HG02870 (cell line): Measurements from ENCODE around the gene USP37.

Experiments used
- ATAC-seq: cut with Tn5 transposase; IDR thresholded peaks from one replicate; pipeline ENCODE4 v1.9.1; 2021; ENCODE audit warnings: mild to moderate bottlenecking, moderate library complexity; ENCODE audit not compliant: unreplicated experiment

Gene USP37

GRCh38 chr2:218479595-218479994 is 88.6 kb downstream of the USP37 start:
- no peak for ATAC-seq

- no peak for ATAC-seq
These were observed 89.6 kb downstream of the USP37 start for GRCh38 chr2:218478544-218478943.

GRCh38 chr2:218477247-218477646 is 90.9 kb downstream of the USP37 start:
- ATAC-seq: no peak

- ATAC-seq: no peak
These were observed 91.5 kb downstream of the USP37 start for GRCh38 chr2:218476676-218477075.

GRCh38 chr2:218474527-218474926 is 93.6 kb downstream of the USP37 start:
- no peak for ATAC-seq

- ATAC-seq: no peak
These were observed 95.2 kb downstream of the USP37 start for GRCh38 chr2:218472988-218473387.

GRCh38 chr2:218471982-218472381 is 96.2 kb downstream of the USP37 start:
- no peak for ATAC-seq

- no peak for ATAC-seq
These were observed 97.1 kb downstream of the USP37 start for GRCh38 chr2:218471036-218471435.

- ATAC-seq: no peak
These were observed 97.7 kb downstream of the USP37 start for GRCh38 chr2:218470448-218470847.

GRCh38 chr2:218465987-218466633 is 102.0 kb downstream of the USP37 start:
- ATAC-seq: no peak

- ATAC-seq: no peak
These were observed 109.6 kb downstream of the USP37 start for GRCh38 chr2:218458598-218458997.

GRCh38 chr2:218456849-218457248 is 111.3 kb downstream of the USP37 start:
- ATAC-seq: no peak

- no peak for ATAC-seq
These were observed 116.1 kb downstream of the USP37 start for GRCh38 chr2:218452079-218452478.

GRCh38 chr2:218448934-218449333 is 119.2 kb downstream of the USP37 start:
- ATAC-seq: no peak

- ATAC-seq: no peak
These were observed 121.1 kb downstream of the USP37 start for GRCh38 chr2:218447072-218447471.

GRCh38 chr2:218446547-218446946 is 121.6 kb downstream of the USP37 start:
- no peak for ATAC-seq

GRCh38 chr2:218445602-218446001 is 122.5 kb downstream of the USP37 start:
- ATAC-seq: no peak

GRCh38 chr2:218444692-218445357 is 123.3 kb downstream of the USP37 start:
- no peak for ATAC-seq

GRCh38 chr2:218438596-218438995 is 129.6 kb downstream of the USP37 start:
- ATAC-seq: no peak

- ATAC-seq: no peak
These were observed 130.2 kb downstream of the USP37 start for GRCh38 chr2:218437969-218438368.

- ATAC-seq: no peak
These were observed 131.2 kb downstream of the USP37 start for GRCh38 chr2:218436992-218437391.
